Erythroblast (primary cell): ENCODE measurements around the gene DERL3.

Experiments used
- GATA1 ChIP-seq: IDR thresholded peaks from 2 replicates; pipeline ENCODE4 v1.6.1; 2011; ENCODE audit warnings: low read depth, mild to moderate bottlenecking, control low read depth, low read length, moderate library complexity
- POLR2A ChIP-seq: IDR thresholded peaks from 2 replicates; pipeline ENCODE4 v1.6.1; 2011; ENCODE audit warnings: mild to moderate bottlenecking, low read length

DNA sequence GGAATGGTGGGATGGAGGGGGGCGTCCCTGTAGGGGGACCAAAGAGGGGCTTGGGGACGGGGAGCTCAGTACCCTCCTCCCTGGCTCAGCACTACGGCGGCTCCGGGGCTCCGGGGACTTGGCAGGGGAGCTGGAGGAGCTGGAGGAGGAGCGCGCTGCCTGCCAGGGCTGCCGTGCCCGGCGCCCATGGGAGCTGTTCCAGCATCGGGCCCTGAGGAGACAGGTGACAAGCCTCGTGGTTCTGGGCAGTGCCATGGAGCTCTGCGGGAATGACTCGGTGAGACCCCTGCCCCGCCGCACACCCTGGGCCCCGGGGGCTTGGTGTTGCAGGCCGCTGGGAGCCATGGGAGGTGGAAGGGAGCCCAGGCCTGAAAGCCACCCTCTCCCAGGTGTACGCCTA lies 43.6 kb upstream of the DERL3 start:
- TF ChIP-seq POLR2A = no peak
- no peak for TF ChIP-seq GATA1
